NT2/D1 (cell line): ENCODE results near the gene SVEP1.

ENCODE experiments used
- DNase-seq: peaks from one replicate; pipeline ENCODE4 v3.0.0-alpha.2; 2011; ENCODE audit warnings: low read depth, low spot score
- H3K27me3 ChIP-seq: 2 replicates; pipeline ENCODE4 v1.6.0; 2011; ENCODE audit warnings: mild to moderate bottlenecking; ENCODE audit not compliant: insufficient read length, insufficient read depth
- H3K36me3 ChIP-seq: 2 replicates; pipeline ENCODE4 v1.6.1; 2011; ENCODE audit warnings: mild to moderate bottlenecking, low read length, mixed read lengths; ENCODE audit not compliant: insufficient read depth, insufficient read length
- H3K4me1 ChIP-seq: 2 replicates; pipeline ENCODE4 v1.5.1; 2011; ENCODE audit not compliant: insufficient read depth, insufficient read length
- H3K4me3 ChIP-seq: 2 replicates; pipeline ENCODE4 v1.5.1; 2011; ENCODE audit warnings: low read depth; ENCODE audit not compliant: insufficient read length
- H3K9ac ChIP-seq: 2 replicates; pipeline ENCODE4 v1.6.0; 2011; ENCODE audit warnings: low read depth; ENCODE audit not compliant: insufficient read length
- H3K9me3 ChIP-seq: 2 replicates; pipeline ENCODE4 v1.5.1; 2011; ENCODE audit warnings: mild to moderate bottlenecking, low read length; ENCODE audit not compliant: insufficient read depth
- SUZ12 ChIP-seq: IDR thresholded peaks from 2 replicates; pipeline ENCODE4 v1.6.1; 2011; ENCODE audit not compliant: insufficient read length, insufficient read depth; ENCODE audit errors: extremely low read depth
- YY1 ChIP-seq: IDR thresholded peaks from 2 replicates; pipeline ENCODE4 v1.6.1; 2011; ENCODE audit not compliant: insufficient read length, insufficient read depth
- ZNF274 ChIP-seq: IDR thresholded peaks from 2 replicates; pipeline ENCODE4 v1.6.1; 2011; ENCODE audit warnings: mild to moderate bottlenecking, low read depth, low read length

Gene SVEP1

GRCh38 chr9:110334183-110334582 lies 245.4 kb downstream of the SVEP1 start:
- Histone ChIP-seq H3K27me3 (no peaks in the 10 kb centered on the region), H3K9me3 (peaks cover 7% of the 10 kb centered on the region; the same call in 1 of the 2 replicates), H3K36me3 (no peaks in the 10 kb centered on the region), H3K9ac (no peak overlapping the region), H3K4me1 (no peaks in the 10 kb centered on the region), H3K4me3 (no peak overlapping the region)
- no peak for TF ChIP-seq ZNF274
- TF ChIP-seq YY1: no peak
- TF ChIP-seq SUZ12: no peak
- DNase-seq: no peak

DNA sequence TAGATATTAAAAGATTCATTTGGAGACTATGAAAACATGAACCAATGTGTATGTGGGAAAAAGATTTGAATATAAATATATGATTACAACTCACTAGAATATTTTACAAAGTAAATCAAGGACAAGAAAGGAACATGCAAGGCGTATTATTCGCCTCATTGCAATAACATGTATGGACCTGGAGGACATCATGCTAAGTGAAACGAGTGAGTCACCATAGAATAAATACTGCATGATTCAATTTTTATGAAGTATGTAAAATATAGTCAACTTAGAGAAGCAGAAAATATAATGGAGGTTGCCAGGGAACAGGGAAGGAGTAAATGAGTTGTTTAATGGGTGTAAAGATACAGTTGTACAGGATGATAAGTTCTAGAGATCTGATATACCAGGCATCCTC lies 246.8 kb downstream of the SVEP1 start:
- Histone ChIP-seq H3K4me1 (no peaks in the 10 kb centered on the region), H3K9ac (no peak overlapping the region), H3K36me3 (no peaks in the 10 kb centered on the region), H3K27me3 (no peaks in the 10 kb centered on the region), H3K9me3 (peaks cover 7% of the 10 kb centered on the region; the same call in 1 of the 2 replicates), H3K4me3 (no peak overlapping the region)
- no peak for DNase-seq
- TF ChIP-seq ZNF274: no peak
- no peak for TF ChIP-seq YY1
- TF ChIP-seq SUZ12: no peak

DNA sequence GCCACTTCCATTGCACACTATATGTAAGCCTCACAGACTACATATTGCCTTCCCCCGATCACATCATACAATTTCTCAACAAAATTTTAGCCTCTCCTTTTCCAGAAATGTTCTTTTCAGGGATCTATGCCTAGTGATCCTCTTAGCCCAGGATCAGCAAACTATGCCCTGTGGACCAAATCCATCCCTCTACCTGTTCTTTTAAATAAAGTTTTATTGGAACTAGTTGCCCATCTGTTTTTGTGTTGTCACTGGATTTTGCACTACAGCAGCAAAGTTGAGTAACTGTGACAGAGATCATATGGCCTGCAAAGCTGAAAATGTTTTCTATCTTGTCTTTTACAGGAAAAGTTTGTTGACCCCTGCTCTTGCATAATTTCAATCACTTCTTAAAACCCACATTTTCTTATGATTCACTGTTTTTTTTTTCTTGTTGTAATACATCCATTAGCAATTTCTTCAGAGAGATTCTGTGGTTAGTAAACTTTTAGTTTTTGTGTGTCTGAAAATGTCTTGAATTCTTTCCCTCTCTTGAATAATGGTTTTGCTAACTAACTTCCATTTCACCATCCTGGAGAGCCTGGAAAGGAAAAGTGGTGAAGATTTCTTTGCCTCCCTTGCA lies 248.9 kb downstream of the SVEP1 start:
- H3K9me3 ChIP-seq: peaks cover 7% of the 10 kb centered on the region; the same call in 1 of the 2 replicates
- no peak for DNase-seq
- H3K4me1 ChIP-seq: no peaks in the 10 kb centered on the region
- TF ChIP-seq YY1 (no peak), ZNF274 (no peak), SUZ12 (no peak)
- H3K4me3 ChIP-seq: no peak overlapping the region
- no peaks in the 10 kb centered on the region for H3K27me3 ChIP-seq
- no peak overlapping the region for H3K9ac ChIP-seq
- no peaks in the 10 kb centered on the region for H3K36me3 ChIP-seq

- peaks cover 7% of the 10 kb centered on the region; the same call in 1 of the 2 replicates for H3K9me3 ChIP-seq
- no peaks in the 10 kb centered on the region for H3K36me3 ChIP-seq
- no peak overlapping the region for H3K4me3 ChIP-seq
- TF ChIP-seq YY1: no peak
- no peak for DNase-seq
- no peak overlapping the region for H3K9ac ChIP-seq
- H3K4me1 ChIP-seq: no peaks in the 10 kb centered on the region
- no peaks in the 10 kb centered on the region for H3K27me3 ChIP-seq
Observed at GRCh38 chr9:110329639-110330230, 249.8 kb downstream of the SVEP1 start.

DNA sequence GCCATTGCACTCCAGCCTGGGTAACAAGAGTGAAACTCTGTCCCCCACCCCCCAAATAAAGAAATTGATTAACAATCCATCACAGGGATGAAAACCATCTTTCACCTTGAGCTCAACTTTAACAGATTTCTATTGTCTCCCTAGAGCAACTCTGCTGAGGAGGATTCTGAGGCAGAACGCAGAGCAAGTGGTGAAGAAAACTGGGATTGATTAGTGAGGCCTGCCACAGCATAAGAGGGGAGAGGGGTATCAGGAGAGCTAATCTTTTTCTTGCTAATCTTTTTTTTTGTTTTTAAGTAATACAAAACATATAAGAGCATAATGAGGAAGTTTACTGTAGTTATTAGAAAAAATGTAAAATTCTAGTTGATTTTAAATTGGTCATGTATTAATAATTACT lies 250.8 kb downstream of the SVEP1 start:
- Histone ChIP-seq H3K4me3 (no peak overlapping the region), H3K9me3 (peaks cover 7% of the 10 kb centered on the region; the same call in 1 of the 2 replicates), H3K36me3 (no peaks in the 10 kb centered on the region), H3K9ac (no peak overlapping the region), H3K27me3 (no peaks in the 10 kb centered on the region), H3K4me1 (no peaks in the 10 kb centered on the region)
- DNase-seq: no peak
- TF ChIP-seq ZNF274 (no peak), SUZ12 (no peak), YY1 (no peak)

- peaks cover 7% of the 10 kb centered on the region; the same call in 1 of the 2 replicates for H3K9me3 ChIP-seq
- TF ChIP-seq SUZ12 (no peak), YY1 (no peak), ZNF274 (no peak)
- H3K27me3 ChIP-seq: no peaks in the 10 kb centered on the region
- H3K36me3 ChIP-seq: no peaks in the 10 kb centered on the region
- DNase-seq: no peak
- no peak overlapping the region for H3K9ac ChIP-seq
- no peaks in the 10 kb centered on the region for H3K4me1 ChIP-seq
- H3K4me3 ChIP-seq: no peak overlapping the region
Observed at GRCh38 chr9:110327716-110328115, 251.8 kb downstream of the SVEP1 start.

GRCh38 chr9:110323818-110324217 lies 255.7 kb downstream of the SVEP1 start:
- DNase-seq: no peak
- TF ChIP-seq YY1: no peak
- TF ChIP-seq ZNF274: no peak
- H3K4me1 ChIP-seq: no peaks in the 10 kb centered on the region
- H3K9me3 ChIP-seq: no peaks in the 10 kb centered on the region
- H3K4me3 ChIP-seq: no peak overlapping the region
- H3K9ac ChIP-seq: no peak overlapping the region
- no peaks in the 10 kb centered on the region for H3K36me3 ChIP-seq
- no peaks in the 10 kb centered on the region for H3K27me3 ChIP-seq
